HEK293 (cell line): Measurements from ENCODE around the gene ZNF652.

Experiments used
- BCL11A ChIP-seq: fragments of 450-650 bp; formaldehyde crosslinking; IDR thresholded peaks from 2 replicates; pipeline ENCODE4 v1.5.1; 2016; ENCODE audit warnings: low read depth, missing biosample characterization, missing genetic modification characterization
- CTCF ChIP-seq: fragments of 450-650 bp; formaldehyde crosslinking; IDR thresholded peaks from 2 replicates; pipeline ENCODE4 v1.5.1; 2016; ENCODE audit warnings: missing biosample characterization, missing genetic modification characterization
- KLF16 ChIP-seq: fragments of 450-650 bp; formaldehyde crosslinking; IDR thresholded peaks from 2 replicates; pipeline ENCODE4 v1.5.1; 2017; ENCODE audit warnings: missing biosample characterization, missing genetic modification characterization
- PRDM10 ChIP-seq: fragments of 450-650 bp; formaldehyde crosslinking; IDR thresholded peaks from 2 replicates; pipeline ENCODE4 v1.5.1; 2016; ENCODE audit warnings: missing biosample characterization, missing genetic modification characterization
- PRDM2 ChIP-seq: fragments of 450-650 bp; formaldehyde crosslinking; IDR thresholded peaks from 2 replicates; pipeline ENCODE4 v1.5.1; 2016; ENCODE audit warnings: missing biosample characterization, missing genetic modification characterization, borderline replicate concordance
- REST ChIP-seq: fragments of 450-650 bp; formaldehyde crosslinking; IDR thresholded peaks from 2 replicates; pipeline ENCODE4 v1.5.1; 2016; ENCODE audit warnings: missing biosample characterization, missing genetic modification characterization
- TRIM28 ChIP-seq: IDR thresholded peaks from 2 replicates; pipeline ENCODE4 v1.6.1; 2011; ENCODE audit warnings: low read length, control low read depth, borderline replicate concordance
- ZBTB20 ChIP-seq: fragments of 450-650 bp; formaldehyde crosslinking; IDR thresholded peaks from 2 replicates; pipeline ENCODE4 v1.5.1; 2016; ENCODE audit warnings: missing biosample characterization, missing genetic modification characterization
- ZBTB26 ChIP-seq: fragments of 450-650 bp; formaldehyde crosslinking; optimal IDR thresholded peaks from 2 replicates; pipeline ENCODE3; 2016; ENCODE audit warnings: missing biosample characterization, mild to moderate bottlenecking, missing genetic modification characterization
- ZNF16 ChIP-seq: fragments of 450-650 bp; formaldehyde crosslinking; IDR thresholded peaks from 2 replicates; pipeline ENCODE4 v1.5.1; 2016; ENCODE audit warnings: low read depth, missing biosample characterization, missing genetic modification characterization
- ZNF549 ChIP-seq: fragments of 450-650 bp; IDR thresholded peaks from 2 replicates; pipeline ENCODE4 v1.5.1; 2018; ENCODE audit warnings: missing biosample characterization, missing genetic modification characterization, mild to moderate bottlenecking, inconsistent platforms, moderate library complexity
- ZSCAN5A ChIP-seq: fragments of 450-650 bp; formaldehyde crosslinking; IDR thresholded peaks from 2 replicates; pipeline ENCODE4 v1.5.1; 2016; ENCODE audit warnings: missing biosample characterization, missing genetic modification characterization

- TF ChIP-seq ZNF549 (tag by site-specific recombination) (no peak), PRDM2 (no peak), PRDM10 (tag by site-specific recombination) (no peak), BCL11A (no peak), CTCF (tag by site-specific recombination) (no peak), ZBTB20 (tag by site-specific recombination) (no peak), ZNF16 (tag by site-specific recombination) (no peak), REST (no peak), ZSCAN5A (tag by site-specific recombination) (no peak), ZBTB26 (tag by site-specific recombination) (no peak), KLF16 (no peak), TRIM28 (no peak)
Observed at GRCh38 chr17:49362723-49363117, 670 bp upstream of the ZNF652 start.
